ENCODE results near the gene KRTAP10-8.
"Not testable (repeated sequence)": the region's sequence is repeated elsewhere in the genome, so short reads cannot be mapped to it uniquely, and the experiment has no call there.

Gene KRTAP10-8

GRCh38 chr21:44658541-44658910 lies 46.6 kb downstream of the KRTAP10-8 start:
- H3K4me3 ChIP-seq (replicated peaks; ENCODE audit: low read depth, low read length): no peak overlapping the region
- TF ChIP-seq CTCF (IDR thresholded peaks at IDR 0.05; ENCODE audit: low read length, missing control alignments): no peak
- DNase-seq (ENCODE audit: low read depth): no peak

- H3K4me3 ChIP-seq (replicated peaks; ENCODE audit: low read depth, low read length): no peak overlapping the region
- DNase-seq (ENCODE audit: low read depth): no peak
- no peak for TF ChIP-seq CTCF (IDR thresholded peaks at IDR 0.05; ENCODE audit: low read length, missing control alignments)
Observed at GRCh38 chr21:44658913-44659595, 47.2 kb downstream of the KRTAP10-8 start.

GRCh38 chr21:44661567-44661966 lies 49.7 kb downstream of the KRTAP10-8 start:
- DNase-seq (ENCODE audit: low read depth); H3K4me3 ChIP-seq (replicated peaks; ENCODE audit: low read depth, low read length): not testable (repeated sequence)
